HG03135 (cell line): ENCODE results near the gene MUC20.
"Not testable (repeated sequence)": the region's sequence is repeated elsewhere in the genome, so short reads cannot be mapped to it uniquely, and the experiment has no call there.

Experiments
- ATAC-seq: cut with Tn5 transposase; IDR thresholded peaks from one replicate; pipeline ENCODE4 v1.9.1; 2021; ENCODE audit warnings: mild to moderate bottlenecking, moderate library complexity; ENCODE audit not compliant: unreplicated experiment

Gene MUC20

DNA sequence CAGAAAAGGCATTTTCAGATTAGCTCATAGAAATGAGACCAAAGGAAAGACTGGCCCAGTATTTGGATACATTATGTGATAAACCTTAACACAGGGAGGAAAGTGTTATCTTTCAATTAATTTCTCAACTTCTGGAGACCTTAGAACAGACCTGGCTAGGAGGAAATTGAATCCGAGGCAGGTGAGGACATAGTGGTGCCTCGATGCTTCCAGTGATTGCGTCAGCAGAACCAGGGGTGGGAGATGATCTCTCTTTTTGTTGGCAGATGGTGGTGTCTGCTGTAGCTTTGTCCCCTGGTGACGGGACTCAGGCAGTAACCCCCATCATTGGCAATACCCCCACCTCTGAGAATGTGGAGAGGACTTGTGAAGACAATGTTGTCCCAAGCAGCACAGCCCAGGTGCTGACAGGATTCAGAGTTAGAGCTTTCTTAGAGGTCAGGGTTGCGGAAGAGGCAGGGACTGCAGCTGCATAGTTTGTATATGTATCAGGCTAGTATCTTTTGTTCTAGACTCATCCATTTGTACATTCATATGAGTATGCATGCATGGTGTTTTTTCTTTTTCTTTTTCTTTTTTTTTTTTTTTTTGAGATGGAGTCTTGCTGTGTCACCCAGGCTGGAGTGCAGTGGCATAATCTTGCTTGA, 27.9 kb upstream of the MUC20 start:
- ATAC-seq: no peak

GRCh38 chr3:195693428-195694216, 27.2 kb upstream of the MUC20 start:
- no peak for ATAC-seq

GRCh38 chr3:195694217-195695076, 26.3 kb upstream of the MUC20 start:
- ATAC-seq: not testable (repeated sequence)

DNA sequence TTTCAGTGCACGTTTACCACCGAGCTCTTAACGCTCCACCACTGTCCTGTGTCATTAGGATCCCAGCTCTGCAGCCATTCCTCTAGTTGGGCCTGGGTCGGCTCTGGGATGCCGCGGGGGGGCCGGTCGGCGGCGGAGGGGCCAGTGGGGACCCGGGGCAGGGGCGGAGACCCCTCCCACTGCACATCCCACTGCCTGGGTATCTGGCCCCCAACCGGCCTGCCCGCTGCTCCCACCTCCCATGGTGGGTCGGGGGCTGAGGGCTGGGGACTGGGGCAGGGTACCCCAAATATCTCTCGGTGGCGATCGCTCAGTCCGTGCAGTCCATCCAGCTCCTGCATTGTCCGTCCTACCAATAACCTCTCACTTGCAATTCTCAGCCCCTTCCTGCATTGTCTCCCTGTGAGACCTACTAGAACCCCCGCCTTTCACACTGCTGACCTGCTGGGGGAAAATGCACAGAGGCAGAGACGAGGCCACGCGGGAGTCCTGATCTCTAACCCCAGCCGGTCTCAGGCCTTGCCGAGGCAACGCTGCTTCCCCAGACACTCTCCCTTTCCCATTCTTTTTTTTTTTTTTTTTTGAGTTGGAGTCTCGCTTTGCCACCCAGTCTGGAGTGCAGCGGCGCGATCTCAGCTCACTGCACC, 24.0 kb upstream of the MUC20 start:
- no peak for ATAC-seq

DNA sequence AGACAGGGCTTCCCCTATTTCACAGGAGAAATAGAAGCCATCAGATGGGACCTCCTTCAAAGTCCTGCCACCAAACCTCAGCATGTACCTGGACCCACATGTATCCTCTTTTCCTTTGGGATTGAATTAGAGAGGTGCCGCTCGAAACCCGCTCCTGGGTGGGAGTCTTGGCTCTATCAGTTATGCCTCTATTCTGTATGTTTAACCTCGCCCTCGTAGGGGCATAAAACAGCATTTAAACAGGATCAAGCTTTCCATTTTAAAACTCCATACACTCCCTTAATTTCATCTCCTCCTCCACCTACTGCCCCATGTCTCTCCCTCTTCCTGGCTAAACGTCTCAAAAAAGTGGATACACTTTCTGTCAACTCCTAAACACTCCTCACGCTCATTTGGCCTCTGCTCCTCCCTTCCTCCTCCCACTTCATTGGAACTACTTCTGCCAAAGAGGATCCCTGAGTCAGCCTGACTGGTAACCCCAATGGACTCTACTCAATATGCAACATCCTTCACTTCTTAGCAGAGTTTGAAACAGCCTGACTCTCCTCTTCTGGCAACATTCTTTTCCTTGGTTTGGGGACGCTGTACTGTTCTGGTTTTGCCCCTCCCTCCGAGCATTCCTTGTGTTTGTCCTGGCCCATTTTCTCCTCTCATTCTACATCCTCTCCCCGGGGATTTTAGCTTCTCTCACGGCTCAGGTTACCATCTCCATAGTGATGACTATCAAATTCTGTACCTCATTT, 23.0 kb upstream of the MUC20 start:
- ATAC-seq: no peak

DNA sequence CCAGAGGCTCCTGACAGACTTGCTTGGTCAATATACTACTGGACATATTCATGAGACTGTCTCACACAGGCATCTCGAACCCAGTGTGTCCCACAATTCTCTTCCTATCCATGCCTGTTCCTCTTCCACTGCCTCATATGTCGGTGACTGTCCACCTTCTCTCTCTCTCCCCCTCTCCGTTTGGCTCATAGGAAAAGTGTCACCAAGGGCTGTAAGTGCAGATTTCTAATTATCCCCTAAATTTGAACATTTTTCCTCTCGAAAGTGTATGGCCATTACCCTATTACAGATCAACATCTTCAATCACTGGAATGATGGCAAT, 22.5 kb upstream of the MUC20 start:
- ATAC-seq: no peak

DNA sequence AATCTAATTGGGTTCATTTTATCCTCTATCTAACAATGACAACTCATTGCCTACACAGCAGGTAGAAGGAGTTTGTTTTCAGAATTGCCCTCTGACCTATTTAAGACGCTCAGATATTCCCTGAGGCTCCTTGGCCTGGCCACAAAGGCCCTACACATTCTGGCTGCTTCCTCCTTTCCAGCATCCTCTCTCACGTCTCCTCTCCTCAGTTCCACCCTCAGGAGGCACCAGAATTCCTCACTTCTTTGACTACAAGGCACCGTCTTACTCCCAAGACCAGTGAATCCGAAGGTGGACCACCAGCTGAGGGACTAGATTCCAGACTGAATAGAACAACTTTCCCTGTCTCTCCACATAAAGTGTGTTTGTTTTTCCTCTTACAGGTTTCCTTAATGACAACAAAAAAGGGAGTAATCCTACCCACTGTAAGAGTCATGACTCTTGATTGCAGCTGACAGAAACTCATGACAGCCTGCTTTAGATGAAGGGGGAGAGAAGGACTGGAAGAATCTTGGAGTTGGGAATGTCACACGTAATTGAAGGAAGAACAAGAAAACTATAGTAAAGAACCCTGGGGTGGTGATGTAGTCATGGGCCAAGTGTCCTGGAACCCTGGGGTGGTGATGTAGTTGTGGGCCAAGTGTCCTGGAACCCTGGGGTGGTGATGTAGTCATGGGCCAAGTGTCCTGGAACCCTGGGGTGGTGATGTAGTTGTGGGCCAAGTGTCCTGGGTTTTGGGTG, 22.0 kb upstream of the MUC20 start:
- ATAC-seq: no peak

DNA sequence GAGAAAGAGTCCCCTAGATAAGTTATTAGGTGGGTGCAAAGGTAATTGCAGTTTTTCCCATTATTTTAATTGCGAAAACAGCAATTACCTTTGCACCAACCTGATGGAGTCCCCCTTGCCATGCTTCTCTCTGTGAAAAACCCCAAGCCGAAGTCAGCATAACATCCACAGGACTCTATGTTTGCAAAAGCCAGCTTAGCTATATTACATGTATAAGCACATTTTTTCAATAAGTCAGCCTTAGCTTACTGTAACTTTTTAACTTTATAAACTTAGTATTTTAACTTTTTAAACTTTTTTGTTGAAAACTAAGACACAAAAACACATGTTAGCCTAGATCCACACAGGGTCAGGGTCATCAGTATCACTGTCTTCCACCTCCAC, 21.4 kb upstream of the MUC20 start:
- ATAC-seq: no peak

DNA sequence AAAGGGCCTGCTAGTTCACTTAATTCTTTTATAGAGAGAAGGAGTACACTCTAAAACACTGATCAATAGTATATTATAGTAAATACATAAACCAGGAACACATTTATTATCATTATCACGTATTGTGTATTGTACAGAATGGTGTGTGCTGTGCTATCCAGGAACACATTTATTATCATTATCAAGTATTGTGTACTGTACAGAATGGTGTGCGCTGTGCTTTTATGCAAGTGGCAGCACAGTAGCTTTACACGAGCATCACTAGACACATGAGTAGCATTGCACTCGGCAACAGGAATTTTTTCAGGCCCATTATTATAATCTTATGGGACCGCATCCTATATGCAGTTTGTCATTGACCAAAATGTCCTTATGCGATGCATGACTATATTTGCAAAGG, 20.9 kb upstream of the MUC20 start:
- no peak for ATAC-seq

- no peak for ATAC-seq
Measured at GRCh38 chr3:195700319-195700718, 20.5 kb upstream of the MUC20 start.

- no peak for ATAC-seq
Measured at GRCh38 chr3:195701042-195701915, 19.5 kb upstream of the MUC20 start.

GRCh38 chr3:195703776-195704175, 17.0 kb upstream of the MUC20 start:
- no peak for ATAC-seq

GRCh38 chr3:195704433-195704999, 16.3 kb upstream of the MUC20 start:
- ATAC-seq: no peak

DNA sequence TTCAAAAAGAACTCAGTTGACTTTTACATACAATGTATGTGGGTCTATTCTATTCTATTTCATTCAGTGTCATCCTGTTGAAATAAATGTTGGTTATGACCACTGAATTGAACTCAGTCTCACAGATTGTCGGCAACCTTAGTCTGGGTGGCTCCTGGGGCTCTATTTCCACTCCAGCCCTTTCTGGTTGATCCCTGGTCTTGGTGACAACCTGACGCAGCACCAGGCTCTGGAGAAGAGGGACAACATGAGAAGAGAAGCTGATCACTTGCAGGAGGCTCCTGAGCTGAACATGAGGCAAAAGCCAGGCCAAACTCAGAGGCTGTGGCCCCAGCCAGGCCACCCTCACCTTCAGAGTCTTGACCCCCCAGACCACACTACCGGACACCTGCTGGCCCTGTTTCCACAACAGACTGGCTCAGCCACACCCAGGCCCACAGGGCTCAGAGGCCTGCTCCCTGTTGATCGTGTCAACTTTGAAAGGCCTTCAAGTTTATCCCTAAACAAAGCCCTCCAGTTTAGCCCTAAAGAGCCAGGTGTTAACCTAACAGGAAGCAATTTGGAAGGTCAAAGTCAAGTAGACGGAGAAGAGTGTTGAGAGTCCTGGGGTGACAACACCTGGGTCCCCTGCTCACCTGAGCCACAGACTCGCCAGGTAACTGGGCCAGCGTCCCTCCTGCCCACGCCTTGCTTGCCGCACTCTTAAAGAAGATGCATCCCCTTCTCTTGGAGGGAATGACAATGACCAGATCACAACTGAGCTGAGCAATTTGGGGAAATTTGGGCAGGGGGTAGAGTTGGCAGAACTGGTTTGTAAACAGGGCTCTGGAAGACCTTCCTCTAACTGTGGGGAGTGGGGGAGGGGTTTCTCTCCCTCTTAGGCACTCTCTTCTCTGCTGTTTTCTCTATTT, 15.4 kb upstream of the MUC20 start:
- no peak for ATAC-seq

DNA sequence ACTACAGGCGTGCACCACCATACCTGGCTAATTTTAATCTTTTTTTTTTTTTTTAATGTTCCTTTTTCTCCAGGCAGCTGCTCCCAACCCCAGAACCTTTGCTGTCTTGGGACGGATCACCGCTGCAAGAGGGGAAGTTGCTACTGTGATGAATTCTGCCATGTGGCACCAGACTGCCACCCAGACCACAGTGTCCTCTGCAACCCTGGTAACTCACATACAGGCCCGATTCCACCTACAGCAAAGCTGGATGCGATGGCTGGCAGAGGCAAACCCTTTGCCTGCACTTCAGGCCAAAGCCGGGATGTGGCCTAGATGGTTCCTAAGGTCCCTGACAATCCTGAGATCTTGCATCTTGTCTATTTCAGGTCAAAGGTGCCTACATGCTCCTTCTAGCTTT, 12.7 kb upstream of the MUC20 start:
- no peak for ATAC-seq

- ATAC-seq: no peak
Measured at GRCh38 chr3:195708626-195709481, 11.9 kb upstream of the MUC20 start.

DNA sequence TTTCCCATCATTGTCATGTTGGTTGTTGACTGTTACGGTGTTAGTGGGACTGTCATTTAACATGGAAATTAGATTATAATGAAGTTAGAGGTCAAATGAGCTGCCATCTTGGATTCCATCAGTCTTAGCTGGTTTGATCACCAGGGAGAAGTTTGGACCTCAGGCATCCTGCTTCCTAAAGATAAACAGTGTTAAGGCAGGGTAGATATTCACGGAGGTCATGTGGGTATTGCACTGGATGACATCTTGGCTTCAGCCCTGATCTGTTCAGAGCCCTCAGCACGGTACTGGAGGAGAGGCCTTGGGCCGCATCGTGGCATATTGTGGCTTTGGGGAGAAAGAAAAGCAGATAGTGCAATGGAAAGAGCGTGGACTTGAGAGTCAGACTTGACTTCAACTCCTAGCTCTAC, 11.1 kb upstream of the MUC20 start:
- ATAC-seq: no peak
